H9 (cell line): ENCODE measurements around the gene MYH11. TPM values are rescaled to one million over a fixed set of nuclear protein-coding genes. Genes with fewer than 3 reads are reported as not detected.

Experiments used
- DNase-seq: peaks from one replicate; pipeline ENCODE4 v3.0.0-alpha.2; 2017
- H2AFZ ChIP-seq: one replicate; pipeline ENCODE4 v1.6.1; 2013; ENCODE audit warnings: mild to moderate bottlenecking, low read length, control low read depth, moderate library complexity
- H2AK5ac ChIP-seq: 2 replicates; pipeline ENCODE4 v1.6.1; 2013; ENCODE audit warnings: low read length, control low read depth, mixed read lengths; ENCODE audit not compliant: insufficient read length
- H2BK120ac ChIP-seq: one replicate; pipeline ENCODE4 v1.6.1; 2013; ENCODE audit warnings: low read depth, mild to moderate bottlenecking, low read length, control low read depth, inconsistent platforms; ENCODE audit not compliant: poor library complexity, severe bottlenecking
- H2BK12ac ChIP-seq: 2 replicates; pipeline ENCODE4 v1.6.1; 2013; ENCODE audit warnings: low read length, control low read depth, mixed read lengths, low read depth; ENCODE audit not compliant: insufficient read length
- H2BK15ac ChIP-seq: 2 replicates; pipeline ENCODE4 v1.6.1; 2013; ENCODE audit warnings: low read depth, low read length, control low read depth
- H2BK20ac ChIP-seq: one replicate; pipeline ENCODE4 v1.6.1; 2013; ENCODE audit warnings: low read depth, mild to moderate bottlenecking, low read length, control low read depth, inconsistent platforms; ENCODE audit not compliant: poor library complexity, severe bottlenecking
- H2BK5ac ChIP-seq: 2 replicates; pipeline ENCODE4 v1.6.1; 2013; ENCODE audit warnings: low read length, control low read depth, mixed read lengths; ENCODE audit not compliant: insufficient read length
- H3K14ac ChIP-seq: 2 replicates; pipeline ENCODE4 v1.6.1; 2013; ENCODE audit warnings: low read length, control low read depth; ENCODE audit not compliant: insufficient read depth
- H3K18ac ChIP-seq: 2 replicates; pipeline ENCODE4 v1.6.1; 2013; ENCODE audit warnings: low read depth, mild to moderate bottlenecking, mixed read lengths, low read length, control low read depth; ENCODE audit not compliant: insufficient read length
- H3K23ac ChIP-seq: 2 replicates; pipeline ENCODE4 v1.6.1; 2013; ENCODE audit warnings: low read length, control low read depth, mixed read lengths, low read depth; ENCODE audit not compliant: insufficient read length
- H3K23me2 ChIP-seq: 2 replicates; pipeline ENCODE4 v1.6.1; 2013; ENCODE audit warnings: low read depth, mild to moderate bottlenecking, mixed read lengths, low read length, control low read depth; ENCODE audit not compliant: insufficient read length, poor library complexity, severe bottlenecking
- H3K27ac ChIP-seq: 2 replicates; pipeline ENCODE4 v1.5.1; 2013; ENCODE audit warnings: low read length, control low read depth, mixed read lengths, low read depth; ENCODE audit not compliant: insufficient read length
- H3K27me3 ChIP-seq: 2 replicates; pipeline ENCODE4 v1.6.1; 2013; ENCODE audit warnings: low read length, control low read depth, inconsistent platforms; ENCODE audit not compliant: insufficient read depth
- H3K4ac ChIP-seq: 2 replicates; pipeline ENCODE4 v1.6.1; 2013; ENCODE audit warnings: low read depth, mild to moderate bottlenecking, control low read depth, inconsistent platforms, low read length, moderate library complexity
- H3K4me1 ChIP-seq: 2 replicates; pipeline ENCODE4 v1.6.1; 2013; ENCODE audit warnings: low read length, control low read depth, inconsistent platforms; ENCODE audit not compliant: insufficient read depth
- H3K4me2 ChIP-seq: 2 replicates; pipeline ENCODE4 v1.6.1; 2013; ENCODE audit warnings: low read length, control low read depth, mixed read lengths; ENCODE audit not compliant: insufficient read length, insufficient read depth
- H3K56ac ChIP-seq: 2 replicates; pipeline ENCODE4 v1.6.1; 2013; ENCODE audit warnings: low read depth, mild to moderate bottlenecking, mixed read lengths, low read length, control low read depth; ENCODE audit not compliant: insufficient read length
- H3K79me1 ChIP-seq: 2 replicates; pipeline ENCODE4 v1.6.1; 2013; ENCODE audit warnings: low read depth, mild to moderate bottlenecking, moderate library complexity, low read length, control low read depth, inconsistent platforms; ENCODE audit not compliant: insufficient read depth, poor library complexity, severe bottlenecking
- H3K79me2 ChIP-seq: 2 replicates; pipeline ENCODE4 v1.6.1; 2013; ENCODE audit warnings: low read length, control low read depth, inconsistent platforms; ENCODE audit not compliant: insufficient read depth
- H3K9ac ChIP-seq: 2 replicates; pipeline ENCODE4 v1.6.1; 2013; ENCODE audit warnings: low read length, control low read depth, mixed read lengths; ENCODE audit not compliant: insufficient read length; ENCODE audit errors: extremely low read depth
- H3K9me3 ChIP-seq: one replicate; pipeline ENCODE4 v1.6.1; 2013; ENCODE audit warnings: low read depth, low read length, inconsistent platforms; ENCODE audit not compliant: control insufficient read depth
- H3T11ph ChIP-seq: one replicate; pipeline ENCODE4 v1.6.1; 2013; ENCODE audit warnings: mild to moderate bottlenecking, low read length, control low read depth, inconsistent platforms
- H4K20me1 ChIP-seq: one replicate; pipeline ENCODE4 v1.6.1; 2013; ENCODE audit not compliant: control insufficient read depth, insufficient read length, insufficient read depth
- H4K5ac ChIP-seq: 2 replicates; pipeline ENCODE4 v1.6.1; 2013; ENCODE audit warnings: low read depth, mild to moderate bottlenecking, mixed read lengths, low read length, control low read depth; ENCODE audit not compliant: insufficient read length
- H4K8ac ChIP-seq: replicated peaks from 2 replicates; pipeline ENCODE4 v1.6.1; 2013; ENCODE audit warnings: low read length, control low read depth, mixed read lengths, low read depth; ENCODE audit not compliant: insufficient read length
- H4K91ac ChIP-seq: 2 replicates; pipeline ENCODE4 v1.6.1; 2013; ENCODE audit warnings: low read depth, mild to moderate bottlenecking, moderate library complexity, mixed read lengths, low read length, control low read depth; ENCODE audit not compliant: insufficient read length
- H3K27ac Mint-ChIP-seq, 3 experiments: 2 replicates in 2 of 3; 3 replicates in 1 of 3; pipeline ENCODE4 v1.8.0; 2020 to 2021; ENCODE audit warnings: mixed read lengths in 3 of 3, mild to moderate bottlenecking in 1 of 3, moderate library complexity in 1 of 3
- H3K27me3 Mint-ChIP-seq: 2 replicates; pipeline ENCODE4 v1.8.0; 2021; ENCODE audit warnings: low read depth, mild to moderate bottlenecking, moderate library complexity, mixed read lengths
- H3K36me3 Mint-ChIP-seq, 3 experiments: 2 replicates in 2 of 3; 3 replicates in 1 of 3; pipeline ENCODE4 v1.8.0; 2020 to 2021; ENCODE audit warnings: low read depth in 3 of 3, mixed read lengths in 3 of 3; ENCODE audit not compliant: insufficient read depth in 1 of 3
- H3K4me1 Mint-ChIP-seq, 2 experiments: 2 replicates each; pipeline ENCODE4 v1.8.0; 2020; ENCODE audit warnings: mixed read lengths in 2 of 2
- H3K4me3 Mint-ChIP-seq, 2 experiments: 2 replicates in 1 of 2; 3 replicates in 1 of 2; pipeline ENCODE4 v1.8.0; 2020 to 2021; ENCODE audit warnings: mild to moderate bottlenecking in 2 of 2, mixed read lengths in 2 of 2, moderate library complexity in 1 of 2
- H3K9me3 Mint-ChIP-seq, 2 experiments: 2 replicates in 1 of 2; 3 replicates in 1 of 2; pipeline ENCODE4 v1.8.0; 2020; ENCODE audit warnings: mild to moderate bottlenecking in 2 of 2, mixed read lengths in 2 of 2, moderate library complexity in 1 of 2
- CTCF ChIP-seq: fragments of 200-600 bp; sonication (generic); conservative IDR thresholded peaks from 3 replicates; pipeline ENCODE4 v1.8.0; 2021; ENCODE audit warnings: antibody characterized with exemption, mild to moderate bottlenecking
- WGBS: extraction: QIAGEN DNeasy Blood & Tissue Kit; methylation state at CpG from one replicate; pipeline ENCODE4 v1.1.7; 2013; ENCODE audit warnings: missing lambda C conversion rate, low lambda C conversion rate, mixed read lengths; ENCODE audit not compliant: insufficient read length; ENCODE audit errors: extremely low coverage; 5-methylcytosine and 5-hydroxymethylcytosine counted together
- total RNA-seq: library from RNA; stranded (reverse); gene quantifications from 2 replicates; pipeline ENCODE4 v1.2.1, GENCODE V29; 2021

MYH11 gene
- total RNA-seq, 1 experiment from 2014 or later = 0.42 TPM

GRCh38 chr16:15780805-15781204 lies 76.0 kb downstream of the MYH11 start:
- Mint-ChIP-seq H3K9me3 (no peaks in the 10 kb centered on the region), H3K4me3 (no peak overlapping the region), H3K4me1 (peaks cover 3% of the 10 kb centered on the region in 2 experiments; a peak in 3 of 4 replicates), H3K27me3 (peaks cover 11% of the 10 kb centered on the region), H3K27ac (no peak overlapping the region), H3K36me3 (no peaks in the 10 kb centered on the region)
- no peak for DNase-seq
- no peak overlapping the region for H3K23ac ChIP-seq
- H2AFZ ChIP-seq = no peak overlapping the region
- H3K9me3 ChIP-seq = no peaks in the 10 kb centered on the region
- no peak overlapping the region for H3K9ac ChIP-seq
- H3K79me2 ChIP-seq = no peaks in the 10 kb centered on the region
- H4K5ac ChIP-seq = no peak overlapping the region
- TF ChIP-seq CTCF = no peak
- no peak overlapping the region for H4K8ac ChIP-seq
- H2BK120ac ChIP-seq = no peak overlapping the region
- no CpG with 5 or more reads among the region's 7 CpGs for WGBS
- no peak overlapping the region for H2BK12ac ChIP-seq
- H3K4me2 ChIP-seq = no peak overlapping the region
- H2BK5ac ChIP-seq = no peak overlapping the region
- H3K56ac ChIP-seq = no peak overlapping the region
- H2BK15ac ChIP-seq = no peak overlapping the region
- H3K27ac ChIP-seq = no peak overlapping the region
- H3K18ac ChIP-seq = no peak overlapping the region
- no peak overlapping the region for H3K4ac ChIP-seq
- no peak overlapping the region for H3K14ac ChIP-seq
- H3T11ph ChIP-seq = no peak overlapping the region
- no peaks in the 10 kb centered on the region for H4K20me1 ChIP-seq
- no peaks in the 10 kb centered on the region for H3K4me1 ChIP-seq
- no peaks in the 10 kb centered on the region for H3K23me2 ChIP-seq
- H2AK5ac ChIP-seq = no peak overlapping the region
- no peaks in the 10 kb centered on the region for H3K27me3 ChIP-seq
- H3K79me1 ChIP-seq = no peaks in the 10 kb centered on the region
- no peak overlapping the region for H4K91ac ChIP-seq
- H2BK20ac ChIP-seq = no peak overlapping the region
